Inflammatory macrophage (primary cell): ENCODE data around the gene TECTB.

ENCODE experiments used
- DNase-seq, 2 donors: peaks; one replicate each; pipeline ENCODE4 v3.0.0-alpha.2; 2020 to 2022

TECTB gene

DNA sequence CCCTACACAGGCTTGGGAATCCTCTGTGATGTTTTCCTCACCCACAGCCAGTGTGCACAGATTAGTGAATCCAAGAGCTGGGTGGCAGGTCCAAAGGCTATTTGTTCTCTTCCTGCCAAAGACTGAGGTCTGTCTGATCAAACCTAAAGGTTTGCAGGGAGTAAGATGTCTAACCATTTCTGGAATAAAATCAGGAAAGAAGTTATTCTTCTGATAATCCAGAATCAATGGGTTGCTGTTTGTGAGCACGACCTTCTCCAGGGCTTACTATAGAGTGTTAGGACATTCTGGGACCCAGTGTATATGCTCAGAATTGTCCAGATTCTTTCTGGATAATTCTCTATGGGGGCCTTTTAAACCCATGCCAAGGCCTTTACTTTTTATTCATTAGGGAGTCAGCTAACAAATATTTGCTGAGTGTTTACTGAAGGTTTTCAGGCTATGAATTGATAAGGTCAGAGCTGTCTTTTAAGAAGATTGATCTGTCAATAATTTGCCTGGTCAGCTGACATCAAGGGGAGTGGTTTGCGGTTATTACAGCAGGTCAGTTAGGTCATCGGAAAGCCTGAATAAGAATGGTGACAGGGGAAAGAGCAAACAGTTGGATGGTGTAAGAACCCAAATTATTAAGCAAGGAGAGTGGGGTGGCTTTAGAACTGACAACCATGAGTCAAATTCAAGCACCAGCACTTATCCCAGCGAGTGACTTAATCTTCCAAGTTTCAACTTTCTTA lies 7.5 kb upstream of the TECTB start:
- no peak for DNase-seq

DNA sequence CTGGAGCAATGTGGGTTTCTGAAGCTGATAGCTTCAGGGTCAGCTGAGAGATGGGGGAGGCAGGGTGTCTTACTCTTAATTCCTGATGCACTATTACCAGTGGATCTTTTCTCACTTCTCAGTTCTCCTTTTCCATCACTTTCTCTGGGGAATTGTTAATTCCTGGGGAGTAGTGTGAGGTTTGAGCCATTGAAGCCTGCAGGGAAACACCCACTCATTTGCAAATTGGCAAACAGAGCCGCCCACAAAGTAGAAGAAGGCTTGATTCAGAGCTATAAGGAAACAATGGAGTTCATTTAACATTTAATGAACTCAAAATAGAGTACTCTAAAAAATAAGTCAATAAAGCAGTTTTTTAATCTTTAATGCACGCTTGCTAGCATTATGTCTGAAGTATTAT lies 4.3 kb upstream of the TECTB start:
- peak in 1 of 2 donors; percentile 15 for DNase-seq

DNA sequence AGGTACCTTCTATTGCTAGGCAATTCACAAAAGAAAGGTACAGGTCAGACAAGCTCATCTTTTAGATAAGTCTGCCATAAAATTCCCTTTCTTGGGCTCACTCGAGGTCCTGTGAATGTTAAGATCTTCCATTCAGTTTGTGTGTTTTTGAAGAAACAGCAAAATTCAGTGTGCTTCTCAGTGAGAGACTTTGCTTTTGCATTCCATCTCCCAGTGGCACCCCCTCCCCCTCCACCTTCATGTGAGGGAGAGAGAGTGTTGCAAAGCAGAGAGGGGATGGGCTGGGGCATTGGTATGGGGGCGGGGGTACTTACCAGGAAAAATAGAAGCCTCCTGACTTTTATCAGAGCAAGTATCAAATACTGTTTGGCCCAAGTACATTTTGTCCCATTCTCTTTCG lies 3.8 kb upstream of the TECTB start:
- DNase-seq = no peak

DNA sequence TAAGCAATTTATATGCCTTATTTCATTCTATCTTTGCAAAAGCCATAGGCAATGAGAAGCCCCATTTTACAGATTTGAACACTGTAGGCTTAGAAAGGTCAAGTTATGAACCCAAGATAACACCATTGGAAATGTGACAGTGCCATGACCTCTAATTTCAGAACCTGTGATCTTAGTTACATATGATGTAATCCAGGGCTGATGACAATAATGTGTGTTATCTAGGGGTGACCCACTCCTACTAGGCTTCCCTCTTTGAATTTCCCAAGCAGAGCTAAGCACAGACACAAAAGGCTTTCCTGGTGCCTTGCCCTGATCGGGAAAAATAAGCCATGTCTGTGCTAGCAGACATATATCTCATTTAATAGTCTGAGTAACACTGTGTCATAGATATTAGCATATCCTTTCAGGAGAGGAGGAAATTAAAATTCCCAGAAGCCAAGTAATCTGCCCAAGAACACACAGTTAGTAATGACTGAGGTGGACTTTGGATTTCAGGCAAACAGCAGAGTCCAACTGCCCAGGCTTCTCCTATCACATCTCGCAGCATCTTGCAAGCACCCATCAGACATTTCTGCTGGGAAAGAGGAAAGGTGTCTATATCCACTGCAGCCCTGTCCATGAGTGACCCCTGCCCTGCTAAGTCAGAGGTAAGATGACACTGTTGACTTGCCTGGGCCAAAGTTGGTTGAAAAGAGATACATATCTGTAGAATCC lies 2.8 kb upstream of the TECTB start:
- no peak for DNase-seq

DNA sequence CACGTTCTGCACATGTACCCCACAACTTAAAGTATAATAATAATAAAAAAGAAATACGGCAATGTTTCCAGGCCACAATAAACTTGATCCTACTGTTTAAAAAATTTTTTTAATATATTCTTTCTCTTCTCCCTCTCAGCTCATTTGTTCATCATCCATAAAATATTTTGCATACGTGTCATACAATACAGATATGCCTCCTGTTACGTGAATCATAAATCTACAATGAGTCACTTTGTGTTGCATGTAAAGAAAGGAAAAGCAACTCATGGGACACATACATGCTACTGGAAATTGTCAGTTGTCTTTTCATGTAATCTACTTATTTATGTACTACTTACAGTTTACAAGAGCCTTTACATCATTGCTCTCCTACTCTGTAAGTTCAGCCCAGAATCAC lies 1.1 kb upstream of the TECTB start:
- DNase-seq = no peak

DNA sequence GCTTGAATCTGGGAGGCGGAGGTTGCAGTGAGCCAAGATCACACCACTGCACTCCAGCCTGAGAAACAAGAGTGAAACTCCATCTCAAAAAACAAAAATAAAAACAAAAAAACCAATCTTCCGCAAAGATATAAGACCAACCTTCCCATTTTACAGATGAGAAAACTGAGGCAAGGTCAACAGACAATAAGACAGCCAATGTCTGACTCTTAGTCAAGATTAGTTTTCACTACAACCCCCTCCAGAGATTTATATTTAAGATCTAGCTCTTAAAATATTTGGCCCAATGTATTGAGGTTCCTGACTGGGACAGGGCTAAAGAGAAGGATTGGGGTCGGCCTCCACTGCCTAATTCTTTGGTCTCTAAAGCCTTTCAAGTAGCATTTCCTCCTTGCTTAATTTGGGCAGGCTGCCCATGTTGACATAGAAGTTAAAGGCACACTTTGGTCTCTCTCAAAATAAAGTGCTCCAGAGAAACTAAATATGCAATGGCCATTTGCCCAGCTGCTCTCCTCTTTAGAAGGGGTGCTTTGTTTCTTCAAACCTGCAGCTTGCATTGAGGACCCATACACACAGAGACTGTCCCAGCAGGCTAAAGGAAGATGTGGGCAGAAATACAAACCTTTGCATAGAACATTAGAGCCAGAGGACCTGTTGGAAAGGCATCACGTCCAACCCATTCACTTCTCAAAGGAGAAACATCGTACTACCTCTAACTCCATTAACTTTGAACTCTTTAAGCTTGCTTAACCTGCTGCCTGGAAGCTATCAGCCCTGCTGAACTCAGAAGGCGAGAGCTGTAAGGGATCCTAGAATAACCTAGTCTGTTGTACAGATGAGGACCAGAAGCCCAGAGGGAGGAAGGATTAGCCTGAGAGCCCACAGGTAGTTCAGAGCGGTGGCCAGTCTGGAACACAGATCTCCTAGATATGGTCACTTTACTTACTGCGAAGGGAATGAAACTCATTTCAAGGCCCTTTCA lies 3.9 kb downstream of the TECTB start:
- DNase-seq = no peak

DNA sequence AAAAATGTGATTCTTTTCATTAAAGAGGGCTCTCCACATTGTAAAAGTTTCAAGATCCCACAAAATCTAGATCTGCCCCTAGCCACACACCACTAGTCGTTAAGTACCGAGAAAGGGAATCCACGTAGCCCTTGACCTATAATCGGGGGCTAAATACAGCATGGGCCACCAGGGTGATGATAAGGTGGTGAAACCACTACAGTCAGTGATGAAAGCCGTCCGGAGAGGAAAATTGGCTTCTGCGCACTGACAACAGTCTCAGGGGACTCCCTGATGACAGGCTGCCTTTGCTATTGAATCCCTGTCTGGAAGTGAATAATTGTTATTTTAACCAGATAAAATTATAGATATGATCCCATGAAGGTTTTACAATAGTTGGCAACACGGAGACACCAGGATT lies 4.6 kb downstream of the TECTB start:
- no peak for DNase-seq

DNA sequence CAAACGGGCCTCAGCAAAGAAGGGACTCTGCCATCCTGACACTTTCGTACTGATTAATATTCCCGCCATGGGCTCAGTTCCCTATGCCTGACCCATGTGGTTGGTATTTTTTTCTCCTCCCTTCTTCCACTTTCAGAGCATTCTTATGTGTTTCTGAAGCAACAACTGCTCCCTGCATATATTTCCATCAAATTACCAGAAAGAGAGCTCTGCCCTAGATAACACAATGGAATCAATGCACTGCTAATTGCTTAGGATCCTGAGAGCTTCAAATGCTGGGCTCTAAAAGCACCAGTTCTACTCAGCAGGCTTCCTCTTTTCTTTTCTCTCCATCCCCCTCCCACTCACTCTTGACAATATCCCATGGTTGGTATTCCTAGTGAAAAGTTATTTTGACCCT lies 5.3 kb downstream of the TECTB start:
- no peak for DNase-seq

DNA sequence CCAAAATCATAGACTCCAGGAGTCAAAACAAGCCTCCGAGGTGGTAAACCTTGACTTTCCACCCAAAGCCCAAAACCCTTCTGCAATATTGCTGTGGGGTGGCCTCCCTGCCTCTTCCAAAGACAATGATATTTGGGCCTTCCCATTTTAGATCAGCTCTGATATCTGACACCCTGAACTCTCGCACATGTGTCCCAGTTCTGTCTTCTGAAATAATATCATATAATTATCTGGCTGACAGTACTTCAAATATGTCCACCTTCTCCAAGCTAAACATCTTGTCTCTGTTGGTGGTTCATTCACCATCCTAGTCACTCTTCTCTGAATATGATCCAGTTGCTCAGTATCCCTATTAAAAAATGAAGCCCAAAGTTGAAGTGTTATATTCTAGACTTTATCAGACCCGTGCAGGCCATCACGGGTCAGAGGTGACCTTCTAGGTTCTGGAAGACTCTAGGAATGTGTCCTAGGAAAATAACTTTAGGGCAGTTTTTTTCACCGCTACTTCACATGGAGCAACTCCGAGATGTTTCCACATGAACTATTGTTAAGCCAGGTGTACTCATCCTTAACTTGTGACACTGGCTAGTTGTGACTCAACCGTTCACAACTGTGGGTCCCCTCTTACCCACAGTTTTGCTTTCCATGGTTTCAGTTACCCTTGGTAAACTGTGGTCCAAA lies 6.3 kb downstream of the TECTB start:
- no peak for DNase-seq

DNA sequence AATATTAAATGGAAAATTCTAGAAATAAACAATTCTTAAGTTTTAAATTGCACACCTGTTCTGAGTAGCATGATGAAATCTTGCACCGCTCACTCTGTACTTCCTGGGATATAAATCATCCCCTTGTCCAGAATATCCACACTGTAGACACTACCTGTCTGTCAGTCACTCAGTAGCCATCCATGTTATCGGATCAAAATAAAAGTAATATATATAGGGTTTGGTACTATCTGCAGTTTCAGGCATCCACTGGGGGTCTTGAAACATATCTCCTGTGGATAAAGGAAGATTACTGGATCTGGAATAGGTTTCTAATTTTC lies 6.8 kb downstream of the TECTB start:
- no peak for DNase-seq

DNA sequence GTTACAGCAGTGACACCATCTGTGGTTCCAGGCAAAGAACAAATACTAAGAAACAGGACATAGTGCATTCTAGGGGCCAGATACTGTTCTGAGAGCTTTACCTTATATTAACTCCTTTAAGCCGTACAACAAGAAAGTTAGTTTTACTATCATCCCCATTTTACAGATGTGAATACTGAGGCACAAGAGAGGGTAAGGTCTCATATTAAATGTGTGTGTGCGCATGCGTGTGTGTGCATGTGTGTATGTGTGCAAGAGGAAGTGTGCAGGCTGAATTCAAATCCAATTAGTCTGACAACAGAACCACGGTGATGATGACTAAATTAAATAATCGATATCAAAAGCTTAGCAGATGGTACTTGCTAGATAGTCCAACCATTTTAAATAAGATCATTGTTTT lies 11.0 kb downstream of the TECTB start:
- no peak for DNase-seq

DNA sequence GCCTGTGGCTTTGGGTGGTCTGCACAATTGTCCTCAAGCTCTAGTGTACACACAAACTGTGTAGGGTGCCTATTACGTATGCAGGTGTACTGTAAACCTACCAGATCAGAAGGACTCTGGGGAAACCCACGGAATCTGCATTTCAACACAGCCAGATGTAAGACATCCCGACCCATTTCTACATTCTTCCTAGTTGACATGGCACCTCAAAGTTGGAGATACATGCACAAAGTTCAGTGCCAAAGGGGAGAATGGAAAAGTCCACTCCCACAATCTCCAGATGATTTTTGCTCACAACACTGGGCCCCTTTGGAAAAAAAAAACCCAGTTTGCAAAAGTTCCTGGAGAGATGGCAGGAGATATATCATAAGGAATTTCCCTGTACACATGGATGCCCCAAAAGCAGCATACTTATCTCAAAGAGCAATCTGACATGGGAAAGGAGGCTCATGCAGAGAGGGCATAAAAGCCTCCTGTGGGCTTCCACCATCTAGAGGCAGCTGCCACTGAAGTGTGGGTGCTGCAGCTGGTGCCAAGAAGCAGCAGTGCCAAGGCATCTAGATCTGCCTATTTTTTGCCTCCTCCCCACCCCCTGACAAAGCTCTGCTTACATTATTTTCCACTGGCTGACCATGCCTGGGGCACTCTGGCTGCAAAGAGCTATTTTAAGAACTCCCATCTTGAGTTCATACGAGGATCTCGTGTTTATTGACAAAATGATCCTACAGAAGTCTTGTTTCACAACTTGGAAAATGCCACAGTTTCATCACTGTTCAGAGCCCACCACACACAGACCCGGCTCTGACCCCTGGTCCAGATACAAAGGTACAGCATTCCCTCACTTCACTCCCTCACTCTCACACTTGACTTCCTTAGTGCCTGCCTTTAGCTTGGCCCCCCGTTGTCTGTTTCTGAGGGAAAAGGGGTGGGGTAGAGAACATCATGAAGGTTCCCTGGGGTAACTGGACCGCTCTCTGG lies 12.9 kb downstream of the TECTB start:
- no peak for DNase-seq

DNA sequence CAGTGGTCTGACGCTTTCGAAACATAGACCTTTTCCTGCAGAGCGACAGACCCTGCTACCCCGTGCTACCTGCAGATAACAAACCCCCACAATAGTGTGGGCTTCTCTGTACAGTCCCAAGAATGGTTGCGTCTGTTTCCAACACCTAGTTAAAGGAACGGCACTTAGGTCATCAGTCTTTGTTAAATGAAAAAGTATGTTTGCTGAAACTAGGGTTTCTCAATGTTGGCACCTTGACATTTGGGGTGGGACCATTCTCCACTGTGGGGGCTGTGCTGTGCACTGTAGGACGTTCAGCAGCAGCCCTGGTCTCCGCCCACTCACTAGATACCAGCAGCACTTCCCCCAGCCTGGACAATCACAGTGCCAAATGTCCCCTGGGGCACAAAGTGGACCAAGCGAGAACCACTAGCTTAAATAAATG lies 13.7 kb downstream of the TECTB start:
- no peak for DNase-seq

DNA sequence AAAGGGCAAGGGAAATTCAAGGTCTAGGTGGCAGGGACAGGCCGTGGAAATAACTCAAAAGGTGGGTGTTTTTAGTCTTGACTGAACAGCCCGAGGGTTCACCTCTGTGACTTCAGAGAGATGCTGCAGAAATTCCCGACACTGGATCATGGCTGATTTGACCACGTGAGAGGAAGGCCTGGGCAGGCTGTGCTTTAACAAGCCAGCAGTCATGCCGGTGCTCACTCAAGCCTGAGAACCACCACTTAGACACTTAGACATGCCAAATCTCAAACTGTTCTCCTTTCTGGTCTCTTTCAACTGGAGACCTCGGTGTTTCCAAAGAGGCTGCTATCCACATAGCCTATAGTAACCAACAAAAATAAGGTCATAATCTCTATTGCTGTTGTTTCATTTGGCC lies 15.4 kb downstream of the TECTB start:
- no peak for DNase-seq

DNA sequence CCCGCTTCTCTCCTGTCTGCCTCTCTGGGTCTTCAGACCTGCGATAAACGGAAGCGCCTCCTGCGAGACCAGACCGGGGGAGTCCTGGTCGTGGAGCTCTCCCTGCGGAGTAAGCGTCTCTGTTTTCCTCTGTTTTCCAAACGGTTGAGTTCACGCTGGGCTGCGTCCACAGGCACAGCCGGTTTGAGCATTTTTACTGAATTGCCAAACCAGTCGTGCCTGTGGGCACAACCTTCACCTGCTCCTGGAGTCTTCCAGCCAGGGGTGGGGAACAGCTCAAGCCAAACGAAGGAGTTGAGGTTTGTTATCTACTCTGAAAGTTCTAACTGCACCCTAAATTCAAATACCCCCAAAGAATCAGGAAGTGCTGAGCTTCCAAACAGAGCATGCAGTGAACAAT lies 16.3 kb downstream of the TECTB start:
- DNase-seq = no peak

DNA sequence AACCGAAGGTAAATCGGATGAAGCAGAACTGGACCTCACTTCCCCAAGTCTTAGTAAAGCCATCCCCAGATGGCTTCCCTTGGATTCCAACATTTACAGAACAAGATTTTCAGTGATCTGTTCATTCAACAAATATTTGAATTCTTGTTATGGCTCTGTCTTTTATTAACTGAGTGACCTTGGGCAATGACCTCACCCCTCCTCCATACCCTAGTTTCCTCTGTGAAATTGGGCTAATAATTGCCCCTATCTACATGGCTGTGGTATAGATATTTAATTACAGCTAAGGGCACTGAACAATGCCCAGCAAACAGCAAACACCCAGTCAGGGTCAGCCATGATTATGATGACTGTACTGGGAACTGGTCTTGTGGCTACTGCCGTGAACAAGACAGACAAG lies 19.1 kb downstream of the TECTB start:
- DNase-seq = no peak

DNA sequence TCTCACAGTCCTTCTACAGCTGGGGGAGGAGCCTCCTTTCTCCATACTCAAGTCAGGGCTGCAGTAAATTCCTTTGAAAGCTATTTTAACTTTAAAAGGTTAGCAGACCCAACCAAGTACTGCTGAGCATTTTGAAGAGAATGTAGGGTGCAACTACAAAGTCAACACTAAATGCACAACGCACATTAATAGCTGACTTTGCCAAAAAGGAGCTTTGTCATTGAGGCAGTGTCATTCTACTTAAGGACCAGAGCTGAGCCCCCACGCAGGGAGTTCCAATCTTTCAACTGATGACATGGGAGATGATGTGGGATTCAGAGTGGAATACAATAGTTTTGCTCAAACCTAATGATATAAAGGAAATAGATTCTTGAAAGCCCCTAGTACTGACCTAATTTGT lies 20.3 kb downstream of the TECTB start:
- no peak for DNase-seq

DNA sequence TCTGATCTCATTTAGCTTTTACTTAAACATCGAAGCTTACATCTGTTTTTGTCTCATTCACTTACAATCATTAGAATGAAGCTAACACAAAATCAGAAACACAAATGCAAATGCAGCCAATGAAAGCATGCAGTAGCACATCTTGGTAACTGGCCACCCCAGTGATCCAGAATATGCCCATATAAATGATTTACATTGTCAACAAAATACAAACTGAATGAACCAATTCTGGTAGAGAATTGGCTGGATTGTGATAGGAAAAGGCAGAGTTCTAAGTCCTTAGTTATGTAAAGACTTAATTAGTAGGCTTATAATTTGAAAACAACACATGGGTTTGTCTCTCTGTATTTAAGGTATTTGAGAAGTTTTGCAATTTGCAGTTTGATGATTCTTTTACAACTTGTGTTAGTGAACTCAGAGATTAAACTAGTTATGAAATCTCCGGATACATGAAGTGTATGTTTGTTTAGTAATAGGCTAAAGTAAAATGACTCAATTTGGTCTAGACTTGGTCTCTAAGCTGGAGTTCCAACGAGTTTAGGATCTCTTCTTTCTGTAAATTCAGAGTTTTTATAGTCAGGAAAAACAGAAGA lies 21.2 kb downstream of the TECTB start:
- DNase-seq = no peak

DNA sequence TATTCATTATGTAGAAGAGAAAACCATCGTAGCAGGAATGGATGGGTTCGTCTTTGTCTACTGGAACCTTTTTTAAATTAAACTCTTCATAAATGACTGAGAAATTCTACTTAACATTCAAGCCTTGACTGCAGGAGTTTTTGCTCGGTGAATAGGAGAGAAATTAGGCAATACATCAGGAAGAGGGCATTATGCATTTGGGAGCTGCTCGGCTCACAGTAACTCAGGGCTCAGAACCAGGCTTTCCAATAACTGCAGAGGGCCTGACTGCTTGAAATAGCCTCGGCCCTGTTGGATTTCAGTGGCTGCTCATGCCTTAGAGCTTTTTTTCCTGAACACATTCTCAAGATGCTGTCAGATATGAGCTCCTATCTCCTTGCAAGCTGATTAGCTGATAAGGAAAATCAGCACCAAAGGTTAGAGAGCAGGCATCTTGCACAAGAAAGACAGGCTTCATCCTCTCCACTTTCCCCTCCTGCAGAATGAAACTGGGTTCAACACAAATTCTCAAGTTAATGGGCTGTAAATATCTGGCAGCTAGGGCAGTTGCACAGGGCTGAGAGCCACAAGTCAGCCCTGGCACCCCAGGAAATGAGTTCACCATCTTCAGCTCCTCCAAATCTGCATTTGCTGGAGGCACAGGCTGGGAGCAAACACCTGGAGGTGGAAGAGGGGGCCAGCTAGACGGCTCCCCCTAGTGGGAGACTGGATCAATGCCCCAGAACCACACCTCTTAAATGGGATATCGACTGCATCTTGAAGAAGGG lies 24.3 kb downstream of the TECTB start:
- DNase-seq = peak in 1 of 2 donors; percentile 37

DNA sequence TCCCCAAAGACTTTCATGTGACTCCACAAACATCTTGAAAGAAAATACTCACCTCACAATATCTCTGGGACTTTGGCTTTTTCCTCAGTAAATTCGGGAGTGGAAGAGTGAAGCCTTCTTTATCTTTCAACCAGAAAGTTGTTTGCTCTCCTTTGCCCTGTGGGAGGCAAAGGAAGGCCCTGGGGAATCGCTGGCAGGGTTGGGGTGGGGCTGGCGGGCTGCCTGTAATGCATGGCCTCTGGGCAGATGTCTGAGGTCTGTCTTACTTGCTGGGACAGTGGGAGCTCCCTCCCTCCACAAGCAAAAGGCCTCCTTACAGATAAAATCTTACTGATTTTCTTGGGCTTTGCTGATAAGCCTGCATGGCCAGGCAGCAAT lies 24.9 kb downstream of the TECTB start:
- DNase-seq = no peak
